ENCODE measurements around the gene SYNGR2.
"Not testable (repeated sequence)": the region's sequence is repeated elsewhere in the genome, so short reads cannot be mapped to it uniquely, and the experiment has no call there.

SYNGR2 gene

DNA sequence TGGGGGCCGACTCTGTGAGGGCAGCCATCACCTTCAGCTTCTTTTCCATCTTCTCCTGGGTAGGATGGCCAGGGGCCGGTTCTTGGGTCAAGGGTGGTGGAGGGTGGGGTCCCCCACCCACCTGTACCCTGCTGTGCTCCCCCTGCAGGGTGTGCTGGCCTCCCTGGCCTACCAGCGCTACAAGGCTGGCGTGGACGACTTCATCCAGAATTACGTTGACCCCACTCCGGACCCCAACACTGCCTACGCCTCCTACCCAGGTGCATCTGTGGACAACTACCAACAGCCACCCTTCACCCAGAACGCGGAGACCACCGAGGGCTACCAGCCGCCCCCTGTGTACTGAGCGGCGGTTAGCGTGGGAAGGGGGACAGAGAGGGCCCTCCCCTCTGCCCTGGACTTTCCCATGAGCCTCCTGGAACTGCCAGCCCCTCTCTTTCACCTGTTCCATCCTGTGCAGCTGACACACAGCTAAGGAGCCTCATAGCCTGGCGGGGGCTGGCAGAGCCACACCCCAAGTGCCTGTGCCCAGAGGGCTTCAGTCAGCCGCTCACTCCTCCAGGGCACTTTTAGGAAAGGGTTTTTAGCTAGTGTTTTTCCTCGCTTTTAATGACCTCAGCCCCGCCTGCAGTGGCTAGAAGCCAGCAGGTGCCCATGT, 3.3 kb downstream of the SYNGR2 start:
- DNase-seq (ENCODE audit: low spot score) = not testable (repeated sequence)

DNA sequence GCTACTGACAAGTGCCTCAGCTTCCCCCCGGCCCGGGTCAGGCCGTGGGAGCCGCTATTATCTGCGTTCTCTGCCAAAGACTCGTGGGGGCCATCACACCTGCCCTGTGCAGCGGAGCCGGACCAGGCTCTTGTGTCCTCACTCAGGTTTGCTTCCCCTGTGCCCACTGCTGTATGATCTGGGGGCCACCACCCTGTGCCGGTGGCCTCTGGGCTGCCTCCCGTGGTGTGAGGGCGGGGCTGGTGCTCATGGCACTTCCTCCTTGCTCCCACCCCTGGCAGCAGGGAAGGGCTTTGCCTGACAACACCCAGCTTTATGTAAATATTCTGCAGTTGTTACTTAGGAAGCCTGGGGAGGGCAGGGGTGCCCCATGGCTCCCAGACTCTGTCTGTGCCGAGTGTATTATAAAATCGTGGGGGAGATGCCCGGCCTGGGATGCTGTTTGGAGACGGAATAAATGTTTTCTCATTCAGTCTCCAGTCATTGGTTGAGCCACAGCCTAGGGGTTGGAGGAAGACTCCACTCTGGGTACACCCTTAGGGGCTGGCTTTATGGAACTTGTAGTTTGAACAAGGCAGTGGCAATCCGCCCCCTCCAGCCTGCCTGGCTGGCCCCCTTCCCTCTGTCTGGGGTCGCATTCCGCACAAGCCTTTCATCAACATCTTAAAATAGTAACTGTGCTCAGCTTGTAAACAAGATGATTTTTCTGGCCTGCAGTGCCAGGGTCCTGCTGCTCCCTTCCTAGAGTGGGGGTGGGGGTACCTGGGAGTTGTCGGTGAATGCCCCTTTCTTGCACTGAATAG, 4.1 kb downstream of the SYNGR2 start:
- DNase-seq (ENCODE audit: low spot score) = no peak

DNA sequence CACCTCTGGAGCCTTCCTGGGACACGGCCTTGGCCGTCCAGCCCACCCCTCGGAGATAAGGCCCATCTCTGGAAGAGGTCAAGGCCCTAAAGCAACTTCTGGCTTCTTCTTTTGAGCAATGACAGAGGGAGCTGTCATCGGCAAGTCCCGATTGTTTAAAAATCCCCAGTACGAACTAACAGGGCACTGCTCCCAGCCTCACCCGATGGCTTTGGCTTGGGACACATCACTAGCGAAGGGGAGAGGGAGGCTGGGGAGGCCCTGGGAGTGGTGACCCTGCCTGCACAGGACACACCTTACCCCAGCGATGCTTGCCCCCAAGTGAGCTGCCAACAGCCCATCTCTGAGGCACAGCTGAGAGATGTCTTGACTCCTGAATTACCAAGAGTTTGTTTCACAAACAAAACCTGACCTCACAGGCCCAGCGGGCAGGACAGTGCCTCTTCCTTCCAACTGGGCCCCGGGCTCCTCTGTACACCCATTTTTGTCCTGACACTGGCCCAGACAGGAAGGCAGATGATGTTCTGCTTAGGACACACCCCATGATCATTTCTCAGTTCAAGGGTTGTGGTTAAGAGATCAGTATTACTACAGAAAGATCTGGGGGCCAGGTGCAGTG, 4.8 kb downstream of the SYNGR2 start:
- no peak for DNase-seq (ENCODE audit: low spot score)

DNA sequence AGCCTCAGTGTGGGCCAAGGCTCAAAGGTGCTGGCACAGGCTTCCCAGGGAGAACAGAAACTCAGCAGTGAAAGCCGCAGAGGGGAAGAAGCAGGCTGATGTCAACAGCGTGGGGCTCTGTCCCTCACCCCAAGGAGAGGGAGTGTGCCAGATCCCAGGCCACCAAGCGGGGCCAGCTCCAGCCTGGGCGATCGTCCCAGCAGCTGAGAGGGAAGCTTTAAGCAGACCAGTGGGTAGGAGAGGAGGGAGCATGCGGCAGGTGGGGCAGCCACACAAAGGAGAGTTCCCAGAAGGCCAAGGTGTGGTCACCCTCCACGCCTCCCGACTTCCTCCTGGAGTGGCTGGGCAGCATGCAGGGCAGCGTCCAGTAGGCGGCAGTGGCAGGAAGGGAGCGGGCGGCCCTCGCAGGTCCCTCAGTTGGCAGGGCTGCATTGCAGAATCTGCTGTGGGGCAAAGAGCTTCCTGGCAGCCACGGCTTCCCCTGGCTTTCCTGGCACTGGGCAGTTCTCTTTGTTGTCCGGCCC, 6.0 kb downstream of the SYNGR2 start:
- no peak for DNase-seq (ENCODE audit: low spot score)

DNA sequence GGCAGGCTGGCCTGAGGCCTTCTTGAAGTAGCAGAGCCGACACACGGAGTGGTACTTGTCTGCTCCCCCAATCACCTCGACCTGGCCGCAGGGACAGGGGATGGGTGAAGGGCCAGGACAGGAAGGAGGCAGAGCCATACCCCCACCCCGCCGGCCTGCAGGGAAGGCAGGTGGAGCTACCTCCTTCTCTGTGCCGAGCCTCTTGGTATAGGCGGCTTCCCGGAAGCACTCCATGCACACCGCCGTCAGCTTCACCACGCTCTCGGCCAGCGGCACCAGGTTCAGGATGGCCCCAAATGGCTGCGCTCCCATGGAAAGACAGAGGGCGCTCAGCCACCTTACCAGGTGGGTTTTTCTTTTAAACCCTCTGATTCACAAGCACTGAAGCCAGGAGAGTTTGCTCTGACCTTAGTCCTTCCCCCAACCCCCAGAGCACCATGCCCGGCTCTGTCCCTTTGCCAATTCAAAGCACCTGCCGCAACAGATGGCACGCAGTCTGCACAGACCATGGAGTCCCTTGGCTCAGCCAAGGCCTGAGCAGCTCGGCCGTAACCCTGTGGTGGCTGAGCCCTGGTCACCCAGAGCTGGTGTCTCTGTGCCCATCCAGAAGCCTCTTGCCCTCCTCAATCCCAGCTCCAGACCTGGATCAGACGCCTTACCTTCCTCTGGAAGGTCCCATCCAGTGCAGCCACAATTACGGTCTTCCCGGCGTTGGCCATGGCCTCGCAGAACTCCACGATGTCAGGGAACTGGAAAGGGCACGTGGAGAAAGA, 6.7 kb downstream of the SYNGR2 start:
- DNase-seq (ENCODE audit: low spot score) = no peak

GRCh38 chr17:78175643-78175981, 7.2 kb downstream of the SYNGR2 start:
- DNase-seq (ENCODE audit: low spot score) = no peak

DNA sequence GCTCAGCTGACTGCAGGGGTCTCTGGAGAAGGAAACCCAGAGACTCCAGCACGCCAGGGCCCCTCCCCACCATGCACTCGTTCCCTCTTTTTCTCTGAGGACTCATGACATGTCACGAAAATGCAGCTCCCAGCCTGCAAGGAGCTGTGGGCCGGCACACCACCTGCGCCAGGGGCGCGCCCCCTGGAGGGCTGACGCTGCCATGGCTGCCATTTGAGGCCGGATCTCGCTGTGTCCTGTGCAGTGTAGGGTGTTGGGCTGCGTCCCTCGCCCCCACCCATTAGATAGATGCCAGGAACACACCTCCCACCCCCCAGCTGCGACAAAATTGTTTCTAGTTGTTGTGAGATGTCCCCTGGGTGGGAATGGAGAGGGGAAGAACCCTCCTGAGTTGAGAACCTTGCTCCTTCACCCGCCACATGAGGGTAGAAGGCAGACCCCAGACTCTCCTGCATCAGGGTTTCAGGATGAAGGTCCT, 8.2 kb downstream of the SYNGR2 start:
- DNase-seq (ENCODE audit: low spot score) = peak; percentile 81

DNA sequence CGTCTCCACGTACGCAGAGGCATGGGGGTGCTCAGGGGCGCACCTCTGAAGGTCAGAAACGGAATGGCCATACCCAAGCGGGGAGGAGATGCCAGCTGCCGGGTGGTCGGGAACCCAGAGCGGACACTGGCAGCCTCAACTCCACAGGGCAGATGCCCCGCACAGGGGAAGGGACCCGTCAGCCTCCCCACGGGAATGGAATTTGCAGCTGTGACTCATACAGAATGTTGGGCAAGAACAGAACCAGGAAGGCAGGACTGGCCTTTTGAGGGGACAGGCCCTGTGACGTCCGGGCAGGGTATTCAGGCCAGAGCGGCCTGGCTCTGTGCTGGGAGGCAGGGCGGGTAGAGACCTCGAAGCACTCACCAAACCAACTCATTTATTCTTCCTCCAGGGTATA, 11.0 kb downstream of the SYNGR2 start:
- DNase-seq (ENCODE audit: low spot score) = no peak

DNA sequence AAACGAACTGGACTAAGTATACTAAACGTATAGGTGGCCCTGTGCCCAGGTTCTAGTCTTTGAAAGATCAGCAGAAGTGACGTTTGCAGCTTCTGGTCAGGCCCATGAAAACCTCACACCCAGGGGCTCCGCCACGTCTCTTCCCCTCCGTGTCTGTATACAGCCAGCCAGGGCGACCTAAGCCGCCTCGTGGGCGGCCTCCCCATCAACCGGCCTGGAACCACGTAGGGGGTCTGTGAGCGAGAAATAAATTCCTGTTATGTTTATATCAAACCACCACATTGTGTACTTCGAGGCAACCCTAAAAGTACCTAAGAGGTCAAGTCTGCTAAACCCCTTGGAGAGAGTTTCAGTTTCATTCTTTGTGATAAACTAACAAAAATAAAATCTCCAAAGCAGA, 11.7 kb downstream of the SYNGR2 start:
- no peak for DNase-seq (ENCODE audit: low spot score)

DNA sequence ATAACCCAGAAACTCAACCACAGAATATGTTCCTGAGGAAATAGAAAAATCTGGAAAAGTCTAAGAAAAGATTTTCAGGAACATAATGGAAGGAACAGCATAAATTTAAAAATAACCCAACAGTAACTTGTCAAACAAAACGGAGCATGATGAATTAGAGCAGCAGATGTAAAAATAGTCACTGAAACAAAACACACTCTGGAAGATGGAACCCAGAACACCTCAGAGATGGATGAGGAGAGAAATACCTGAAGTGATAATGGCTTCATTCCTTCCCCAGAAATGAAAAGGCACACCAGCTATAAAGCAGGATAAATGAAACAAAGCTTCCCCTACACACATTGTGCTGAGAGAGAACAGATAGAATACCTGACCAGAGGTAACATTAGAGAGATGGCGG, 12.1 kb downstream of the SYNGR2 start:
- no peak for DNase-seq (ENCODE audit: low spot score)

DNA sequence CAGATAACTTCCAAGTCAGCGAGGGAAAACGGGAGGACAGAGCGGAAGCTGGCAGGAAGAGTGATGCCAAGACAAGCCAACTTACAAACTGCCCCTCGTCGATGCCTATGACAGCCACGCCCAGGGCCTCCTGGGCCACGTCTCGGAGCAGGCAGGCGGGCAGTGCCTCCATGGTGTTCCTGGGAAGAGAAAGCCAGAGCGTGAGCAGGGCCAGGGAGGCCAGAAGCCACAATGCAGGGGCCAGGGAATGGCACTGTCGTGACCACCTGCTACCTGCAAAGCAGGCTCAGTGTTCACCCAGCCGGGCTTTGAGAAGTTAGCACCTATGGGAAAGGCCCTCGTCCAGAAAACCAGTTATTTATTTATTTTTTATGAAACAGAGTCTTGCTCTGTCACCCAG, 14.1 kb downstream of the SYNGR2 start:
- no peak for DNase-seq (ENCODE audit: low spot score)

DNA sequence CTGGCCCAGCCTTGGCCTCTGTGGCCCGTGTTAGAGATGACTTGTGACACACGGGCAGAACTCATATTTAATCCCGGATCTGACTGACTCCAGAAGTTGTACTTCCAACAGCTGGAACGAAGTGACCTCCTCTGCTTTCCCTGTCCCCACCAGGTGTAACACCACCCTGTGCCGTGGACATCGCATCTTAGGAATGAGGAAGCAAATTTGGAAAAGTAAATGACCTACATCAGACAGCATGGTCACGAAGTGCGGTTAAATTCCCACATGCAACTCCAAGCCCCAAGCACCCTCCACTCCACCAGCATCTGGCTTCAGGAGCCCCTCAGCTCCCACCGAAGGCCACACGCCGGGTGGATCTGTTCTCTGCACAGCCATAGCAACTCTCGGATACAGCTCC, 15.5 kb downstream of the SYNGR2 start:
- no peak for DNase-seq (ENCODE audit: low spot score)

DNA sequence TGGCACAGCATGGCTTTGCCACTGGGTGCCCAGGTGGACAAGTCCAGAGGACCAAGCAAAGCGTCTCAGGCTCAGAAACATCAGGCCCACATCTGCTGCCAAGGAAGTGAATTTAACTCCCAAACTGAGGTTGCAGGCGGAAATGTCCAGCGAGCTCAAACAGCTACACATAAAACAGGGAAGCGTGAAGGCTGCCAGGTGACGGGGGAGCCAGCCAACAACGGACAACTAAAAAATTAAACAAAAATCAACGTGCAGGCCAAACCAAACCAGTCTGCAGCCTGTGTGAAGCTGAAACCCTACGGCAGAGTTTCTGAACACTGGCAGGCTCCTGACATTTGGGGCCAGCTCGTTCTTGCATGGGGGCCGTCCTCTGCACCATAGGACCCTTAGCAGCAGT, 16.0 kb downstream of the SYNGR2 start:
- no peak for DNase-seq (ENCODE audit: low spot score)

DNA sequence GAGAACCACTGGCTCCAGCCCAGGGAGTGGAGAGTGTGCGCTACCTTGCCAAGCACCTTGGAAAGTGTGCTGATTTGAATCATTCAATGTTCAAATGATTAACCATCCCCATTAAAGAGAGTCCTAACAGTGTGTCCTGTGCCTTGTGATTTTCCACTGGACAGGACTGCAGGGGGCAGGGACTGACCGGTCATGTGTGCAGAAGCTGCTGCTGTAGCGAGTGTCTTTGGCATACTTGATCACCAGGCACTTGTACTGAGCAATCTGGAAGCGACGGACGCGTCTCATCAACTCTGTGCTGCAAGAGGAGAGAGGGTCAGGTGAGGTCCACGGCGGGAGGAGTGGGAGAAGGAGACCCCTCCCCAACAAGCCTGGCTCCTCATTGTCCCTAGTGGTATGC, 16.5 kb downstream of the SYNGR2 start:
- no peak for DNase-seq (ENCODE audit: low spot score)

DNA sequence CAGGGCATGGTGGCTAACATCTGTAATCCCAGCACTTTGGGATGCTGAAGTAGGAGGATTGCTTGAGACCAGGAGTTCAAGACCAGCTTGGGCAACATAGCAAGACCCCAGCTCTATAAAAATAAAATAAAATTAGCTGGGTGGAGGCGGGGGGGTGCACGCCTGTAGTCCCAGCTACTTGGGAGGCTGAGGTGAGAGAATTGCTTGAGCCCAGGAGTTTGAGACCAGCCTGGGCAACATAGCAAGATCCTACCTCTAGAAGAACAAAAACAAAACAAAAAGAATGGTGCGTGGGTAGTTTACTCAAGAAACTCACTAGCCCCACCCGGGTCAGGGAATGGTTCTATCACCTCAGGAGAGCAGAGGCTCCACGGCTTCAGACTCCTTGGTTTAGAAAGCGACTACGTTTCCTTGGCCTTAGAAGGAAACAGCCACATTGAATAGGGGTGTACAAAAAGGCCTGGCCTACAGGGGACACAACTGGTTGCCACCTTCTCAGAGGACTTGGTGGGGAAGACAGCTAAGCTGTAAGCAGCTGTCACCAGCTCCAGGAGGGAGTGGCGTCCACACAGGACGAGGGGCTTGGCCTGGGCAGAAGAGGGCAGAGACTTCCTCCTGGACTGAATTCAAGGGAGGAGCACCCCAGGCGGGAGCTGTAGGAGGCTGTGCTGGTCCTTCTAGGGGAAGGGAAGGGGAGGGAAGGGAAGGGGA, 17.8 kb downstream of the SYNGR2 start:
- no peak for DNase-seq (ENCODE audit: low spot score)

GRCh38 chr17:78186692-78187595, 18.6 kb downstream of the SYNGR2 start, which contains the start of the genes AFMID and TK1:
Gene AFMID, plus strand, starts transcription at chr17:78187362. Its CDS starts 9 bp downstream, at chr17:78187371.
Gene TK1, minus strand, starts transcription at chr17:78187052. Its CDS starts 58 bp downstream, at chr17:78186994.
- DNase-seq (ENCODE audit: low spot score) = peak; percentile 98

GRCh38 chr17:78196716-78197115, 28.3 kb downstream of the SYNGR2 start:
- no peak for DNase-seq (ENCODE audit: low spot score)

DNA sequence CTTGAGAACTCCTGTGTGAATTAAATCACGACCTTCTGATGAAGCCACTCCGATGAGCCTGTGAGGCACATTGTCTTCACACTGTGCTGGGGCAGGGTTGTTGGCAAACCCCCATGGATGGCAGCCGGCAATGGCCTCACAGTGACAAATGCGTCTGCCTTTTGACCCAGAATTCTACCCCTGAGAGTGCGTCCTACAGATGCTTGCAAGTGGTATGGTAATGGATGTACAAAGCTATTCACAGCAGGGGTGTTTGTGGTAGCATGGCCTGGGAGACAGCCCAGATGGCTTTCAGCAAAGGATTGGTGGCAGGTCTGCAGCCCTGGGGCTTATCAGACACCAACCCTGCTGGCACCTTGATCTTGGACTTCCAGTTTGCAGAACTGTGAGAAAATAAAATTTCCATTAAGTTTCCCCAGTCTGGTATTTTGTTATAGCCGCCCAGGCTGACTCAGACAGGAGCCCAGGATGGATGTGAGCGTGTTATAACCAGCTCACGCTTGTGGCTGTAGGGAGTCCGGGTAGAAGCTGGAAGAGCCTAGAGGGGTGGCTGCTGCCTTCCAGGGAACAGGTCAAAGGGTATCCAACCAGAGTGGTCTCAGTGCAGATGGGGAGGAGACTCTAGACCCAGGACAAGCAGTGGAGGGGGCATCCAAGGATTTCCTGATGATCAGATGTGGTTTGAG, 28.9 kb downstream of the SYNGR2 start:
- DNase-seq (ENCODE audit: low spot score) = no peak

- no peak for DNase-seq (ENCODE audit: low spot score)
Observed at GRCh38 chr17:78200451-78200850, 32.1 kb downstream of the SYNGR2 start.

DNA sequence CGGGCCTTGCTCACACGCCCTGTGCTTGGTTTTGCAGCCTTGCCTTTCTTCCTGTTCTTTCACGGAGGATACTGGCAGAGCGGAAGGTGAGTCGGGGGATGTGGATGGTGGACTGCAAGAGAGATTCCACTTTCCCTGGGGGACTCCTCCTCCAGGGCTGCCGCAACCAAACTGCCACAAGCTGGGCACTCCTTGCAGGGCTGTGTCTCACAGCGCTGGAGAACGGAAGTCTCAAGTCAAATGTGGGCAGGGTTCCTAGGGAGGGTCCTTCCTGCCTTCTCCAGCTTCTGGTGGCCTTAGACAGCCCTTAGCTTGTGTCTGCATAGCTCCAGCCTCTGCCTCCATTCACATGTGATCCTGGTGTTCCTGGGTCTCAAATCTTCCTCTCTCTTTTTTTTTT, 34.3 kb downstream of the SYNGR2 start:
- DNase-seq (ENCODE audit: low spot score) = no peak
